Activated CD4-positive, alpha-beta T cell treated with anti-CD3 and anti-CD28 coated beads for 36 hours (primary cell): ENCODE data around the gene SCIN. TPM values are rescaled to one million over a fixed set of nuclear protein-coding genes. Genes with fewer than 3 reads are reported as not detected.
"Not testable (repeated sequence)": the region's sequence is repeated elsewhere in the genome, so short reads cannot be mapped to it uniquely, and the experiment has no call there.

Source experiments
- ATAC-seq: fragments of 200-7000 bp; cut with Tn5 transposase; one replicate; pipeline ENCODE4 v1.10.0; 2021; ENCODE audit warnings: mild to moderate bottlenecking, moderate library complexity
- CTCF ChIA-PET: fragments of 350-600 bp; sonication (Branson Sonifier 250); formaldehyde crosslinking; loops from one replicate; lab custom pipeline; 2021; ENCODE audit warnings: antibody characterized with exemption; lab: Charles Lee
- POLR2A ChIA-PET: fragments of 350-600 bp; sonication (Branson Sonifier 250); formaldehyde crosslinking; loops from one replicate; lab custom pipeline; 2021; ENCODE audit warnings: antibody characterized with exemption, inconsistent platforms; lab: Charles Lee
- DNase-seq: peaks from one replicate; pipeline ENCODE4 v3.0.0-alpha.2; 2020
- H3K27ac Mint-ChIP-seq: one replicate; pipeline ENCODE4 v1.8.0; 2021; ENCODE audit warnings: mixed read lengths
- H3K27me3 Mint-ChIP-seq: one replicate; pipeline ENCODE4 v1.8.0; 2021; ENCODE audit warnings: mixed read lengths
- H3K36me3 Mint-ChIP-seq: one replicate; pipeline ENCODE4 v1.8.0; 2021; ENCODE audit warnings: low read depth, mixed read lengths
- H3K4me1 Mint-ChIP-seq: one replicate; pipeline ENCODE4 v1.8.0; 2021; ENCODE audit warnings: mixed read lengths
- H3K4me3 Mint-ChIP-seq: one replicate; pipeline ENCODE4 v1.8.0; 2021; ENCODE audit warnings: mild to moderate bottlenecking, moderate library complexity, mixed read lengths
- H3K9me3 Mint-ChIP-seq: one replicate; pipeline ENCODE4 v1.8.0; 2021; ENCODE audit warnings: low read depth, mixed read lengths
- intact Hi-C, 2 experiments: fragments of 100-400 bp; cut with DNase I in 1 of 2; cut with micrococcal nuclease in 1 of 2; formaldehyde crosslinking; loops; one replicate each; pipeline versions ENCODE4 v1.14.2 to v1.15.1; 2022 to 2024; cut with DNase I, micrococcal nuclease
- total RNA-seq, 2 experiments: library from RNA; stranded (reverse); gene quantifications; one replicate each; pipeline ENCODE4 v1.2.3, GENCODE V29; 2021

Gene SCIN
- total RNA-seq, 2 experiments from 2014 or later, result 0.25 to 0.64 TPM

- intact Hi-C loops, result loop anchor here (1.0 to 5.0 kb wide), 5 partner anchors 48 to 1818 kb away; partner anchors contain the start of gene ARL4A (in 2 of the 2)
Measured at GRCh38 chr7:12638851-12639456, 68.4 kb downstream of the SCIN start.

GRCh38 chr7:12640299-12641096 is 70.0 kb downstream of the SCIN start:
- Mint-ChIP-seq H3K36me3 (no peaks in the 10 kb centered on the region), H3K27me3 (no peaks in the 10 kb centered on the region), H3K9me3 (no peaks in the 10 kb centered on the region), H3K4me1 (peaks cover 21% of the 10 kb centered on the region), H3K27ac (no peak overlapping the region), H3K4me3 (no peak overlapping the region)
- CTCF ChIA-PET, result interaction anchor here (0.8 to 1.0 kb wide), 2 partner anchors 263 to 641 kb away, joined by 3 to 4 read pairs; no protein-coding TSS in a partner anchor
- ATAC-seq, result no peak
- no peak for DNase-seq
- POLR2A ChIA-PET, result no interaction called here
- intact Hi-C loops, result no loop called here

More at GRCh38 chr7:12638851-12639456, 68.4 kb downstream of the SCIN start:
- DNase-seq, result no peak
- Mint-ChIP-seq H3K4me3 (no peak overlapping the region), H3K4me1 (peaks cover 21% of the 10 kb centered on the region), H3K27ac (no peak overlapping the region), H3K9me3 (no peaks in the 10 kb centered on the region), H3K27me3 (no peaks in the 10 kb centered on the region), H3K36me3 (no peaks in the 10 kb centered on the region)
- CTCF ChIA-PET, result interaction anchor here (0.7 to 2.2 kb wide), 19 partner anchors 9 to 639 kb away, joined by 3 to 8 read pairs (median 3); no protein-coding TSS in a partner anchor
- peak; percentile 50 for ATAC-seq
- POLR2A ChIA-PET, result no interaction called here

GRCh38 chr7:12641196-12641595 is 70.7 kb downstream of the SCIN start:
- Mint-ChIP-seq H3K36me3 (no peaks in the 10 kb centered on the region), H3K9me3 (no peaks in the 10 kb centered on the region), H3K27me3 (no peaks in the 10 kb centered on the region), H3K27ac (no peak overlapping the region), H3K4me3 (no peak overlapping the region), H3K4me1 (peaks cover 14% of the 10 kb centered on the region)
- ChIA-PET POLR2A (no interaction called here), CTCF (interaction anchor here (0.8 to 1.0 kb wide), 2 partner anchors 262 to 640 kb away, joined by 3 to 4 read pairs; no protein-coding TSS in a partner anchor)
- ATAC-seq (no peak), DNase-seq (no peak)
- intact Hi-C loops, result no loop called here

- ATAC-seq (no peak), DNase-seq (no peak)
- CTCF ChIA-PET, result no interaction called here
- POLR2A ChIA-PET, result no interaction called here
- Mint-ChIP-seq H3K9me3 (no peaks in the 10 kb centered on the region), H3K27ac (no peak overlapping the region), H3K36me3 (no peaks in the 10 kb centered on the region), H3K4me3 (no peak overlapping the region), H3K4me1 (peaks cover 6% of the 10 kb centered on the region), H3K27me3 (no peaks in the 10 kb centered on the region)
- intact Hi-C loops, result no loop called here
Measured at GRCh38 chr7:12642508-12642907, 72.0 kb downstream of the SCIN start.

GRCh38 chr7:12643001-12643643 is 72.6 kb downstream of the SCIN start:
- Mint-ChIP-seq H3K4me3 (no peak overlapping the region), H3K36me3 (no peaks in the 10 kb centered on the region), H3K27ac (no peak overlapping the region), H3K27me3 (no peaks in the 10 kb centered on the region), H3K9me3 (no peaks in the 10 kb centered on the region), H3K4me1 (peaks cover 3% of the 10 kb centered on the region)
- intact Hi-C loops, result no loop called here
- ChIA-PET CTCF (interaction anchor here (0.6 kb wide), 1 partner anchor 135 kb away, joined by 3 read pairs; no protein-coding TSS in a partner anchor), POLR2A (no interaction called here)
- DNase-seq (no peak), ATAC-seq (no peak)

- ChIA-PET CTCF (interaction anchor here (0.6 kb wide), 1 partner anchor 134 kb away, joined by 3 read pairs; no protein-coding TSS in a partner anchor), POLR2A (no interaction called here)
- H3K36me3 Mint-ChIP-seq, result no peaks in the 10 kb centered on the region
- intact Hi-C loops, result no loop called here
- DNase-seq, result no peak
- H3K27ac Mint-ChIP-seq, result no peak overlapping the region
- H3K9me3 Mint-ChIP-seq, result no peaks in the 10 kb centered on the region
- H3K4me1 Mint-ChIP-seq, result peaks cover 2% of the 10 kb centered on the region
- ATAC-seq, result no peak
- H3K4me3 Mint-ChIP-seq, result no peak overlapping the region
- H3K27me3 Mint-ChIP-seq, result no peaks in the 10 kb centered on the region
Measured at GRCh38 chr7:12643644-12644043, 73.1 kb downstream of the SCIN start.

- H3K27me3 Mint-ChIP-seq, CTCF ChIA-PET, H3K9me3 Mint-ChIP-seq, ATAC-seq, intact Hi-C loops, DNase-seq, POLR2A ChIA-PET, H3K4me1 Mint-ChIP-seq, H3K27ac Mint-ChIP-seq, H3K4me3 Mint-ChIP-seq, H3K36me3 Mint-ChIP-seq: not testable (repeated sequence)
Measured at GRCh38 chr7:12645212-12645611, 74.7 kb downstream of the SCIN start.

- no peaks in the 10 kb centered on the region for H3K36me3 Mint-ChIP-seq
- H3K4me3 Mint-ChIP-seq, result no peak overlapping the region
- ATAC-seq, result no peak
- H3K9me3 Mint-ChIP-seq, result no peaks in the 10 kb centered on the region
- intact Hi-C loops, result no loop called here
- H3K27ac Mint-ChIP-seq, result no peak overlapping the region
- H3K4me1 Mint-ChIP-seq, result no peaks in the 10 kb centered on the region
- H3K27me3 Mint-ChIP-seq, result no peaks in the 10 kb centered on the region
- CTCF ChIA-PET, result no interaction called here
- DNase-seq, result no peak
- POLR2A ChIA-PET, result no interaction called here
Measured at GRCh38 chr7:12646139-12646538, 75.6 kb downstream of the SCIN start.

GRCh38 chr7:12647364-12648219 is 77.1 kb downstream of the SCIN start:
- Mint-ChIP-seq H3K9me3 (no peaks in the 10 kb centered on the region), H3K4me1 (no peaks in the 10 kb centered on the region), H3K36me3 (no peaks in the 10 kb centered on the region), H3K4me3 (no peak overlapping the region), H3K27ac (no peak overlapping the region), H3K27me3 (no peaks in the 10 kb centered on the region)
- ATAC-seq (no peak), DNase-seq (no peak)
- intact Hi-C loops, result no loop called here
- CTCF ChIA-PET, result interaction anchor here (1.0 to 1.6 kb wide), 2 partner anchors 9 to 20 kb away, joined by 3 to 6 read pairs; no protein-coding TSS in a partner anchor
- POLR2A ChIA-PET, result no interaction called here

GRCh38 chr7:12648704-12649261 is 78.3 kb downstream of the SCIN start:
- CTCF ChIA-PET, result no interaction called here
- DNase-seq (no peak), ATAC-seq (no peak)
- H3K4me1 Mint-ChIP-seq, result no peaks in the 10 kb centered on the region
- no peak overlapping the region for H3K27ac Mint-ChIP-seq
- no peak overlapping the region for H3K4me3 Mint-ChIP-seq
- H3K27me3 Mint-ChIP-seq, result no peaks in the 10 kb centered on the region
- POLR2A ChIA-PET, result no interaction called here
- no peaks in the 10 kb centered on the region for H3K9me3 Mint-ChIP-seq
- no peaks in the 10 kb centered on the region for H3K36me3 Mint-ChIP-seq
- intact Hi-C loops, result no loop called here
